ENCODE data around the gene PIK3IP1.

Gene PIK3IP1

DNA sequence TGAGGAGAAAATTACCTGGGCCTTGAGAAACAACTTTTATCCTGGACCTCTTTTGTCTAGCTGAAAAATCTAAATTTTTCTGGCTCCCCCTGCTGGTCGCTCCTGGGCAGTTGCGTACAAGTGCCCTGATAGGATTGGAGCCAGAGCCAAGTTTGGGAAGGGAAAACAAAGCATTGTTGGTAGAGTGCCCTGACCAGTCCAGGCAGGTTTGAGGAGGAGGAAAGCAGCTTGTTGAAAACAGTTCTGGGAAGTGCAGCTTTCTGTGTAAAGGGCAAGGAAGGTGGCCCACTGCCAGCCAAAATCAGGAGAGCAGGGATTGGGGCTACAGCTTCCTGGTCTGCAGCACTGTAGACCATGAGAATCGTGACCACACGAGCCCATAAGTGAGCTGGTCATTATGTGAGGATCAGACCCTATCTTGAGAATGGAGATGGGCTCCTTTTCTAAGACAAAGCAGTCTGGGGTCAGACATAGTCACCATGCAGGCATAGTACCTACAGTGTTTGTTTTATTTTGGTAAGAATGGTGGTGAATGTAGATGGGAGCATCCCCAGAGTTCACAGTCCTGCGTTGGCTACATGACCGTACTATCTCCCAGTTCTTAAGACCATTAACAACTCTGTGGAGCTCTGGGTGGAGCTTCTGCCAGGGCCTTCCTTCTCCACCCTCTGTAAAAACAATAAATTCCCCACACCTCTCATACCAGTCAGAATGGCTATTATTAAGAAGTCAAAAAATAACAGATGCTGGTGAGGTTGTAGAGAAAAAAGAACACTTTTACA, 21.3 kb upstream of the PIK3IP1 start:
- FAIRE-seq (no peak), DNase-seq (ENCODE audit: insufficient read length, low spot score) (peak; percentile 44)

DNA sequence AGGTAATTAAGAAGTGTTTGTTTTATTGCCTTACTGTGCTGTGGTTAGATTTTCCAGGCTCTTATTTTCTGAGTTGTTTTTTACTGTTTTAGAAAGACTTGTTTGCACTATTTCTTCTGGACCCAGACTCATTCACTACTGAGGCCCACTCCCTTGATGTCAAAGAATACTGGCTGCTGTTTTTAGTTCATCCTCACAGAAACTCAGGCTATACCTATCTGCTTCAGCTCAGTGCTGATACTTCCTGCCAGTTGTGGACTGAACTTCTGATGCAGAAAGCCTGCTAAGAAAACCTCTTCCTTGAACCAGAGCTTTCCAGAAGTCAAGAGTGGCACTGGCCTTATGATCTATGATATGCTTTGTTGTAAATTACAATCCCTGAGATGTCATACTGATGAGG, 15.9 kb upstream of the PIK3IP1 start:
- DNase-seq (ENCODE audit: insufficient read length, low spot score) = no peak
- no peak for FAIRE-seq

DNA sequence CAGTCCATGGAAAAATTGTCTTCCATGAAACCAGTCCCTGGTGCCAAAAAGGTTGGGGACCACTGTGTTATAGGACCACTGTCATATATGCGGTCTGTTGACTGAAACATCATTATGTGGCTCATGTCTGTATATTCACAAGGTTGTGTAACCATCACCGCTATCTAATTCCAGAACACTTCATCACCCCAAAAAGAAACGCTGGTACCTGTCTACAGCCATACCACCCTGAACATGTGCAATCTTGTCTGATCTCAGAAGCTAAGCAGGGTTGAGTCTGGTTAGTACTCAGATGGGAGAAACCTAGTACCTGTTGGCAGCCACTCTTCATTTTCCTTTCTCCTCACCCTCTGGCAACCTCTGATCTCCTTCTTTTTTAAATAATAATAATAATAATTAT, 12.9 kb upstream of the PIK3IP1 start:
- DNase-seq (ENCODE audit: insufficient read length, low spot score) (no peak), FAIRE-seq (no peak)

DNA sequence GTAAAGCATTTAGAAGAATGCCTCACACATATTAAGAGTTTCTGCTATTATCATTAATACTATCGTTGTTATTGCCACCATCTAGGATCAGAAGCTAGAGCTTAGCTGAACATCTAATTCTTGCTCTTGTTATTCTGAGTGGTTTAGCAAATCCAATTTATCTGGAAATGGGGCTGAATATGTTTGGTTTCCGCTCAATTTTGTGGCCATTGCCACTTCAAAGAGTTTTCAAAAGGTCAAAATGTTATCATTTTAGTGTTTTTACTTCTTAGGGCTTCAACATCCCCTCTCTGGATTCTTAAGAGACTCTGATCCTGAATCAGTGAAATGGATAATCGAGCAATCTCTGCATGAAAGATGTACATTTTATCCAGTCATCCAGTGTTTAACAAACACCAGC, 10.2 kb upstream of the PIK3IP1 start:
- FAIRE-seq (no peak), DNase-seq (ENCODE audit: insufficient read length, low spot score) (no peak)

DNA sequence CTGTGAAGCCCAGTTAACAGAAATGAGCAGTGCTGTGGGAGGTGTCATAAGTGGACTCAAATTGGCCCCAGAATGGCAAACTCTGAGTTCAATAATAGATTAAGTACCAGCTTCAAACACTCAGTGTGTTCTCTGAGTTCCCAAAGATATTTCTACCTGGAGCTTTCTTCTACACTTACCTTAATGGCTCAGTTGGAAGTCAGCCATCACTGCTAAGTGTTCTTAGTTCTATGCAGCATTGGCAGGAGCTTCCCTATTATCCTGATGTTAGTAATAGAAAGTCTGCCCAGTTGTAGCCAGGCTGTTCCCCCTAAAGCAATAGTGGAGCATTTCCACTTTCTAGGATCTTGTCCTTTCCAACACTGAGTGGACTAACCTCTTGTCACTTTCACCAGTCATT, 9.7 kb upstream of the PIK3IP1 start:
- no peak for DNase-seq (ENCODE audit: insufficient read length, low spot score)
- no peak for FAIRE-seq

DNA sequence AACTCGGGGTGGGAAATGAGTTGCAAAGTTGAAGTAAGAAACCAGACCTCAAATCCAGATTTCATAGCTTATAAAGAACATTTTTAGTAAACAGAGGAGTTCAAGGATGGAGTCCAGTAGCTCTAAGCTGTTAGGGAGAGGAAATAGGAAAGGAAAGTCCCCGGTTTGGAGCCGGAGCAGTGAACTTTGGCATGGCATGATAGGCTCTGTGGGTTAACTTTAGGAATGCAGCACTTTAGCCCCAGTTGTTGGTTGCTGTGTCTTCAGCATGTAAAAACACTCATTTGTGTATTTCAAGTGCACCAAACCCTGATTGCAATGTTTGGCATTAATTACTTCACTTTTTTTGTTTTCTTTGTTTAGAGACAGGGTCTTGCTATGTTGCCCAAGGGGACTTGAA, 8.6 kb upstream of the PIK3IP1 start:
- DNase-seq (ENCODE audit: insufficient read length, low spot score) (no peak), FAIRE-seq (no peak)

DNA sequence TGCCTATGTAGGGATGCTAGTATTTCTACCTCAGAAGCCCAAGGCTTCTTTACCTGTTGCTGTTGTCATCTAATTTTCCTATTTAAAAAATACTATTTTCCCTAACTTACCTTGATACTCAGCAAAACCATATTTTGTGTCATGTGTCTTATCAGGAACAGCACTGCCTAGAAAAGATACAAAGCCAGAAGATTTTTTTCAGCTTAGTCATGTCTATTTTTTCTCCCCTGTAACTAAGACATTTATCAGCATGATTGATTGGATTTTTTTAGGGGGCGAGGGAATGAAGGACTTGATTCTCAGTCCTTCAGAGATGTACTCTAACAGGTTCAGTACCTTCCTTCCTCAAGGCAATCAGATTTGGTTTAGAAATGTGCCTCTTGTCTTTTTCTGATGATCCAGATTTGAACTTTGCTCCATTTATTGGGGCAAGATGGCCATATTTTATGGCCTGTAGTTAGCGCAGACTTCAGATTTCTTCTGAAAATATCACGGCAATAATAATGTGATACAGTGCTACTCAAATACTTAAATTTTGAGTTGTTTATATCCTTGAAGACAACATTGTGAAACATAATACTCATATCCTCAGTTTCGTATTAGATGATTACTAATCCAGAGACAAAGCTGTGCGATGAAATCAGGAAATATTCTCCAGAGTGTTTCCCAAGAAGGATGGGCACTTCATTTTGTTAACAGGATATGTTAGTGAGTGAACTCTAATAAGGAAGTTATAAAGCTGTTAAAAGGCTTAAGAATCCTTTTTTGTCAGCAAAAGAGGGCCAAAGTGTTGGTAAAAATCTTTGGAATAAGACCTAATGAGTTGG, 3.8 kb upstream of the PIK3IP1 start:
- DNase-seq (ENCODE audit: insufficient read length, low spot score) (peak; percentile 18), FAIRE-seq (no peak)

DNA sequence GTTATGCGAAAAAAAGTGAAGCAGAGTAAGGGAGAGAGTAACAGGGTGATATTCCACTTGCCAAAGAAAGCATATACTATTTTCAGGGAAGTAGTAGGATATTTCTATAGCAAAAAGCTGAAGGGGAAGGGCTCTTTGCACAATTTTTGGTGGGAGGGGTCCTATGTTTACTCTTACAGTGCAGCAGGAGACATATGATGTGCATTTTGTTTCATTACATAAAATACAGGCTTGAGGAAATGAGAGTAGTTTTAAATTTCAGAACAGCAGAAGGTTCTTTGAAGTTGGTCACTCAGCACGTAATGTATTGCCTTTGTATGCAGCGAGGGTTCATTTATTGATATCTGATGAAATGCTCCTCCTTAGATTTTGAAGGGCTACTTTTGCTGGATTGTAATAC, 3.1 kb upstream of the PIK3IP1 start:
- no peak for FAIRE-seq
- DNase-seq (ENCODE audit: insufficient read length, low spot score) = no peak

DNA sequence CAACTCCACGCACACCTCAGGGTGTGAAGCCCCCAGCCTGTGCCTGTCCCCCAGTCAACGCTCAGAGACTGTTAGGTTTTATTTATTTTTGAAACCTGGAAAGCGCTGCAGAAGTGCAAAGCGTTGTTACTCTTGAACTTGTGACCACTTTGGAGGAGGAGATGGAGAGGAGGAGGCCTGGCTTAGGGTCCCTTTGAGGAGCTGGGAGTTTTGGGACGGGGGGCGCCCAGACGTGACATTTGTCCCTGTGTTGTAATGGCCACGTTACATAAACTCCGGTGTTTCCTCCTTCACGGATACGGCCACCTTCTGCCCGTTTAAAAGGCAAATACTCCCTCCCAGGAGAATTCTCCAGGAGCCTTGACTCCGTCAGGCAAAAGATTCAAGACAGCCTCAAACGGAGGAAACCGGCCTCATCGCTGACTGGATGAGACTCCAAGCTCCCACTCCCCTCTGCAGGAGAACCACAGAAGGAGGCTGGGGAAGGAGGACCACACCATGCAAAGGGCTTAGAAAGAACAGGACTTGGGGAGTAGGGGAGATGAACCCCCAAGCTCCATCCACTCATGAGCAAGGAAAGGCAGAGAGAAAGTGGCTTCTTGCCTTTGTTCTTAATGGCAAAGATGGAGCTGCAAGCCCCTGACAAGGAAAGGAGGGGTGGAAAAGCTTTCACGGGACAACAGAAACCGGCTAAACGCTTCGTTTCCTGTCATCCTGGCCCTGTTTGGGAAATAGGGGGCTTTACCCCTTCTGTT, 630 bp downstream of the PIK3IP1 start:
- FAIRE-seq (no peak), DNase-seq (ENCODE audit: insufficient read length, low spot score) (no peak)

DNA sequence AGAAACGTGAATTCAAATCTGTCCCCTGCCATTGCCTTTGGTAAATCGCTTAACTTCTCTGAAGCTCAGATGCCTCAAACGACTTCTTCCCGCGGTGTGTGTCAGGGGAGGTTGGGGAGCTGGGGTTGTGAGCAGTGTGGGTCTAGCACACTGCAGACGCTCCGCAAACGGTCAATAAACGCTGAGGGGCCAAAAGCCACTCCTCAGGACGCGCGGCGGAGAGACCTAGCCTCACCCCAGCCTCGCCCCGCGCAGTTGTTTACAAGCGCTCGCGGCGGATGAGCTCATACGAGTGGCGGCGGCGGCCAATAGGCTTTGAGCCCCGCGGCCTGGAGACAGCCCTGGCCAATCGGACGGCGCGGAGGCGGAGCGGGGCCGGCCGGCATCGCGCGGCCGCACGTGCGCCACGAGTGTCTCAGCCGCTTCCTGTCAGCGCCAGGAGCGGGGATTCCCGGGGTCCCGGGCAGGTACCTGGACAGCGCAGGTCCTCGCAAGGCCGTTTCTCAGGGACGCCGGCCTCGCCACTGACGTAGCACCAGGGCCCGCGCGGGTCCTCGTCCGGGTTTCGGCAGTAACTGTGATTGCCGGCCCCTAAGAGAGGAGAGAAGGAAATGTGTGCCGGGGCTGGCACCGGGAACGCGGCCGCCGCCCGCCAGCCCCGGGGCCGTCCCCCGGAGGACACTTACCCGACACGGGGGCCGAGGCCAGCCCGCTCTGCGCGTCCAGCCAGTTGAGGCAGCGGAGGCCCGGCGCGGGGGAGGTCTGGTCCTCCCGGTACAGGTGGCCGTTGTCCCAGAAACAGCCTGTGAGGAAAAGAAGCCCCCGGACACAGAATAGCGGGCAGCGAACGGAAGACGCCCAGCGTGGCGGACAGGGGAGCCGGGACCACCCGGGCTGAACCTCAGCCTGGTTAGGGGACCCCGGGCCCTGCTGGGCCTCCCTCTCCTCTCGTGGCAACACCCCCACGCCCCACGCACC, 1.5 kb downstream of the PIK3IP1 start:
- DNase-seq (ENCODE audit: insufficient read length, low spot score) (peak; percentile 83), FAIRE-seq (peak; percentile 26)

DNA sequence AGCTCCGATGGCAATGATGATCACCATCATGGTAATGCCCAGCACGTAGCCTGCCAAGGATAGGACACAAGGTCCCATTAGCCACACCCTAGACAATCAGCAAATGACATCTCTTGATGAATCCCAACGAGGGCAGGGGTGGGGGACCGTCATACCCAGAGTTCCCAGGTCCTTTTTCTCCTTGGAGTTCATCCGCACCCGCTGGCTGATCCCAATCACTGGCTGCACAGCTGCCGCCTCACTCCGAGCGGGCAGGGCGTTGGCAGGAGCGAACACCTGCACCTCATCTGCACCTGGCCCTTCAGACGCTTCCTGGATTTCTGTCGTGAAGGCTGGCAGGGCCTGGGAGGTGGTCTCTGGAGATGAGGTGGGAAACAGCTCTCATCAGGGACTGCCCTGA, 2.9 kb downstream of the PIK3IP1 start:
- DNase-seq (ENCODE audit: insufficient read length, low spot score) (no peak), FAIRE-seq (no peak)

DNA sequence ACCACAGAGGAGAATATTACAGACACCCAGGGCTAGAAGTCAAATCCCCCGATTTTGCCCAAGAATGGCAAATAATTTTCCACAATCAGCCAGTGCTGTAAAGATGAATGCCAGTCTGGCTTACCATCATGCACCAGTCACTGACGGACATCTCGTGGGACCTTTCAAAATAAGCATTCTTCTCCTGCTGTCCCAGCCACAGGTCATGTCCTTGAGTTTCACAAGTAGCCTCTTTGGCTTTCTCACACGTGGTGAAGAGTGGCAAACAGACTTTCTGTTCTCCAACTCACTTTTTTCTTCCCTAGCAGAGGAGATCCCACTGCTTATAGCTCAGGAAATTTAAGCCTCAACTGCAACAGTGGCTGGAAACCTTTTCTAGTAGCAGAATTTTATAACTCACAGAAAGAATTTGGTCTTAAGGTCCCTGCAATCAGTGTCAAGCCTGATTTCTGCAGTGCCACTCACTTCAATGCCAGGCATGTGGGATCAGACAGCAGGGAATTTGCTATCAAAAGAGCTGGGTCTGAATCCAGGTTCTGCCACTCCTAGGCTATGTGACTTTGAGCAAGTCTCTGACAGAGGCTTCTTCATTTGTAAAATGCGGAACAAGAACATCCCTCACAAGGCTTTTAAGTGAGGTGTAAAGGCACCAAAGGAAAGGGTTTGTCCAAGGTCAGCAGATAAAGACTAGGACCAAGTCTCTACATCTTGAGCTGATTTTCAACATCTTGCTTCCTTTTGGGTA, 3.6 kb downstream of the PIK3IP1 start:
- FAIRE-seq = no peak

DNA sequence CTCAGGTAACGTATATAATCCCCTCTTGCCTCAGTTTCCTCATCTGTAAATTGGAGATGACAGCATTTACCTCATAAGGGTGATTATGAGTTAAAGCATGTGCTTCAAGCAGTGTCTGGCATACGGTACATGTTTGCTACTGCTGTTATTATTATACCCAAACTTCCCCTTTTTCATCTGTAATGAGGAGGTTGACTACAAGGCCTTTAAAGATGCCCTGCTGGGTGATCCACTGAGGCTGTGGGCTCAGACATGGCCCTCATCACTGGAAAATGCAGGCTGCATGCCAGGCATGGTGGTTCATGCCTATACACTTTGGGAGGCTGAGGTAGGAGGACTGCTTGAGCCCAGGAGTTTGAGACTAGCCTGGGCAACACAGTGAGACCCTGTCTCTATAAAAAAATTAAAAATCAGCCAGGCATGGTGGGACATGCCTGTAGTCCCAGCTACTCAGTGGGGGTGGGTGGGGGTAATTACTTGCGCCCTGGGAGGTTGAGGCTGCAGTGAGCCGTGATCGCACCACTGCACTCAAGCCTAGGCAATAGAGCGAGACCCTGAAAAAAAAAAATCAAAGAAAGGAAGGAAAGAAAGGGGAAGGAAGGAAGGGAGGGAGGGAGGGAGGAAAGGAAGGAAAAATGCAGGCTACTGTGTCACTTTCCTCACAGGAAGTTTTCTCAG, 4.3 kb downstream of the PIK3IP1 start:
- FAIRE-seq (no peak), DNase-seq (ENCODE audit: insufficient read length, low spot score) (no peak)

More for the DNA sequence above, 3.6 kb downstream of the PIK3IP1 start:
- DNase-seq (ENCODE audit: insufficient read length, low spot score) = no peak

DNA sequence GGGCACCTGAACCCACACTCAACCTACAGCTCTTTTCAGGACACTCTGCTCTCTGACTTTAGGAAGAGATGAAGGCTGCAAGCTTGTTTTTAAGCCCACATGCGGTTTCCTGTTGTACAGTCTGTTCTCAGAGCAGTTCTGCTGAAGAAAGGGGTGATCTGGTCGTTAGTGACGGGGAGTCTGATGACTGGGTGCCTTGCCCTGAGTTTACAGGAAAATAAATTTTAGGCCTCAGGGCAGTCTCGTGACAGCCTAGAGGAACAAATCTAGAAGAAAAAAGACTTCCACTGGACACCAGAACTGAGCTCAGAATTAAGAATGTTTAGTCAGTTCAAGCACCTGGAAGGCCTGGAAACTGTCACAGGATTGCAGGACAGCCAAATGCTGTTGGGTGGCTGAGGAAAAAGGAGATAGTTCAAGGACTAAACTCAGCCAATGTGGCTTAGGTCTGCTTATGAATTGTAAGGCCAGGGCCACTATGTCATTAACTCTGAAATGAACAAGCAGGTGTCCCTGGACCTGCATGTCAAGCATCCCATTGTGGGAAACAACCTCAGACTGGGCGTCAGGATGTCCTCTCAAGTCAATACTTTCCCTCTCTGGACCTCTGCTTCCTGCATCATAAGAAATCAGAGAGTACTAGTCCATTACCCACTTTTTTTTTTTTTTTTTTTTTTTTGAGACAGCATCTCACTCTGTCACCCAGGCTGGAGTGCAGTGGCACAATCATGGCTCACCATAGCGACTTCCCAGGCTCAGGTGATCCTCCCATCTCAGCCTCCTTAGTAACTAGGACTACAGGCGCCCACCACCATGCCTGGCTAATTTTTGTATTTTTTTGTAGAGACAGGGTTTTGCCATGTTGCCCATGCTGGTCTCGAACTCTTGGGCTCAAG, 5.7 kb downstream of the PIK3IP1 start:
- DNase-seq (ENCODE audit: insufficient read length, low spot score) = no peak
- FAIRE-seq = no peak

DNA sequence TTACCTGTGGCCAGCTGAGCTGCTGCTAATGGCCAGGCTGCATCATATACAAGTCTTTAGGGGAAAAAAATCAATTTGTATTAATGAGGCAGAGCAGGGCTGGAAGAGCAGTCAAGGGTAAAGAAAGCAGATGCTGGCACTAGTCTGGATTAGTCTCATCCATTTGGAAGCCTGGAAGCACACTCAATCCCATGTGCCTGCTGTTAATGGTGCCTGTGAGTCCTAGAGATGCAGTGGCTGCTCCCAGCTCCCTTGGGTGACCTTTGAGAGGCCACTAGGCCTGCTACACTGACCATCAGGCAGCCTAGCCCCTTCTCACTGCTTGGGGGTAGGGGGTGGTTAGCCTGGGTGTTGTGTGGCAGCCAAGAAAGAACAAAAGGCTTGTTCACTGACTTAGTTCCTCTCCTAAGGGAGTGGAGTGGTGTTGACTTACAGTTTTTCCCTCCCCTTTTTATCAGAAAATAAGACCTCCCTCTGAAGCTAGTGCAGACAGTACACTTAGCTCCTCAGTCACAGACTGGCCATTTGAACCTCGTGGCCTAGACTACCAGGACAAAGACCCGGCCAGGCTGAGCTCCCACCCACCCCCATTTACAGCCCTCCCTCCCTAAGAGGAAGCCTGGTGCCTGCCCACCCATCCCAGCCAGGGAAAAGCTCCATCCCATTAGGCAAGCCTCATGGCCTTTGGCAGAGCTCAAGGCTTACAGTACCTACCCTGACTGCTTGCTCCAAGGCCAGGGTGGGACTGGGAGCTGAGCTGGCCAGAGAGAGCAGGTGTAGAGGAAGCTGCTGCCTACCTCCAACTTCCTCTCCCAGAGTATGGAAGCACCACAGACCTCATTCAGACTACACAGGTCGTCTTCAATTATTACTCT, 7.8 kb downstream of the PIK3IP1 start:
- DNase-seq (ENCODE audit: insufficient read length, low spot score) (no peak), FAIRE-seq (no peak)

DNA sequence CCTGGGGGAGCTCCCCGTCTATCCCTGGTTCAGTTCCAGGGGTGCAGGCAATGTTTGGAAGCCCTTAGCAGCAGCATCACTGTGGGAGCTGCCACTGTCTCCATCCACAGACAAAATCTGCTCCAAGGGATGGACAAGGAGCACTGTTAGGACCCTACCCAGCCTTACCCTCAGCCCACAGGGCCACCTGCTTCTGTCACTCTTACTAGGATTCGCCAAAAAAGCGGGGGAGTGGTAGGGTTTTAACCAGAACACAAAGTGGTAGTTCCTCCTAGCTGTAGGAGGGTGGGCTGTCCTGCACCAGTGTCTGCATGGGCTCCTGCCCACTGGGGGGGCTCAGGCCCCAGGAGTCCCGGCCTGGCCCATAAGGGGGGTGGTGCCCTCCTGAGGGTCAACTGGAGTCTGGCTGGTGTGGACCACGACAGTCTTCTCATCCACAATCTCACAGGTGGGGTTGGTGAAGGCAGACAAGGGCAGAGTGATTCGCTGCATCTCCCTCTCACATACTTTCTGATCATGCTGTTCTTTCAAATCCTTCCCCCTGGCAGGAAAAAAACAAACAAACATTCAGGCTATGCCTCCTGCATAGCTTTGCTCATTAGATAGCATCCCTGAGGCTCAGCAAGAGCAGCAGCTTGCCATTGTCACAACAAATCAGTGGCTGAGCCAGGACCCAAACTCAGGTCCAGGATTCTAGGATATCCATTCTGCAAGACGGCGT, 9.4 kb downstream of the PIK3IP1 start:
- no peak for DNase-seq (ENCODE audit: insufficient read length, low spot score)
- FAIRE-seq = no peak

All from HTR-8/SVneo (cell line).